ENCODE data around the gene TGFBR3.
"Not testable (repeated sequence)": the region's sequence is repeated elsewhere in the genome, so short reads cannot be mapped to it uniquely, and the experiment has no call there.

The TGFBR3 gene

DNA sequence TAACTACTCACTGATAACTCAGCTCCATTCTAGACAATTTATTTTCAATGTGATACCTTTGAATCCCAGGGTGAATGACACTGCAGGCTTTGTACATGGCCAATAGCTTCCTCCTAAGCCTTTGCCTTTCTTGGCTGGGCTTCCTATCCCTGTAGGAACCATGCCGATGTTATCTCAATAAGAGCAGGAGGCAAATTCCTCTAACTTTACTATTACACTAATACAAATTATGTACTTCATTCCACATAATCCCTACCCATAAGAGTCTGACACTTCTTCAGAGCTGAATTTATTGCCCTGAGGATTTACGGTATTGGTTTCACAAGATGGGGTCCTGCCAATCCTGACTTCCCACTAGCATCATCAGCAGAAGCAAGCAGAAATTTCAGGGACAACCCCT lies 14.0 kb downstream of the TGFBR3 start:
- H3K27me3 Mint-ChIP-seq = no peaks in the 10 kb centered on the region
- peaks cover 65% of the 10 kb centered on the region for H3K4me1 Mint-ChIP-seq (ENCODE audit: low read depth)
- H3K9me3 Mint-ChIP-seq = no peaks in the 10 kb centered on the region
- no peak overlapping the region for H3K4me3 Mint-ChIP-seq
- H3K27ac Mint-ChIP-seq = no peak overlapping the region
- H3K36me3 Mint-ChIP-seq (ENCODE audit: low read depth) = no peaks in the 10 kb centered on the region

GRCh38 chr1:91870322-91870721 lies 15.6 kb downstream of the TGFBR3 start:
- Mint-ChIP-seq H3K4me3 (no peak overlapping the region), H3K4me1 (ENCODE audit: low read depth) (peaks cover 49% of the 10 kb centered on the region), H3K27me3 (no peaks in the 10 kb centered on the region), H3K27ac (peak overlapping the region; percentile 38), H3K36me3 (ENCODE audit: low read depth) (no peaks in the 10 kb centered on the region), H3K9me3 (no peaks in the 10 kb centered on the region)

DNA sequence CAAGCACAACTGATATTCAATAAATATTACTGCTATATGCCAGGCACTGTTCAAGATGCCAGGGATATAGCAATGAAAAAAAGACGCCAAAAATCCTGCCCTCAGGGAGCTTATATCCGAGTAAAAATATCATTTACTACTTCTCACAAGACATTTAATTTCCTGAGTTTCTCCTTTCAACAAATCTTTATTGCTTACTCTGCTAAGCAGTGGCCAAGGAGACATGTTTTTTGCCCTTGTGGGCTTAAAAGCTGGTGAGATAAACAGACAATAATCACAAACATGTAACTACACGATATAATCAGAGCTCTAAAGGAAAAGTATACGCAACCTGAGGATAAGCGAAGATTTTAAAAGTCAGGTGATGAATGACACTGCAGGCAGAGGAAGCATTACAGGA lies 19.5 kb downstream of the TGFBR3 start:
- no peak overlapping the region for H3K4me3 Mint-ChIP-seq
- H3K27ac Mint-ChIP-seq = peak overlapping the region; percentile 21
- H3K4me1 Mint-ChIP-seq (ENCODE audit: low read depth) = peaks cover 12% of the 10 kb centered on the region
- H3K9me3 Mint-ChIP-seq = no peaks in the 10 kb centered on the region
- H3K36me3 Mint-ChIP-seq (ENCODE audit: low read depth) = no peaks in the 10 kb centered on the region
- H3K27me3 Mint-ChIP-seq = no peaks in the 10 kb centered on the region

GRCh38 chr1:91864017-91864700 lies 21.8 kb downstream of the TGFBR3 start:
- Mint-ChIP-seq H3K27ac (no peak overlapping the region), H3K4me3 (no peak overlapping the region)

DNA sequence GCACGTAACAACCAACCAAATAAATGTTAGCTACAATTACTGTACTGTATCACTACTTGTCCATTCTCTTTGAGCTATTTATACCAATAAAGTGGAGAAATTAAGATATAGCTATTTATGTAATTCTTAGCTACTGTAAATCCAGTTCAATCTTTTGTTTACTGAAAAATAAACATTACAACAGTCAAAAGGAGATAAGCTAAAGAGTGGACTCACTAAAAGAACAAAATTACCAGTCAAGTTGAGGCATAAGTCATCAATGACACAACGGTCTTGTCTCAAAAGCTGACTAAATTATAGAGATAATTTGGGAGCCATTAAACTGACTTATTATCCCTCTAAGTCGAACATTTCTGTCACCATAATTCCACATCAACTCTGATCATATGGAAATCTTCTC lies 22.5 kb downstream of the TGFBR3 start:
- Mint-ChIP-seq H3K4me3 (no peak overlapping the region), H3K36me3 (ENCODE audit: low read depth) (peaks cover 8% of the 10 kb centered on the region), H3K9me3 (no peaks in the 10 kb centered on the region), H3K27me3 (no peaks in the 10 kb centered on the region), H3K27ac (no peak overlapping the region), H3K4me1 (ENCODE audit: low read depth) (no peaks in the 10 kb centered on the region)

More at GRCh38 chr1:91864017-91864700, 21.8 kb downstream of the TGFBR3 start:
- H3K36me3 Mint-ChIP-seq (ENCODE audit: low read depth) = peaks cover 8% of the 10 kb centered on the region
- no peaks in the 10 kb centered on the region for H3K27me3 Mint-ChIP-seq
- H3K4me1 Mint-ChIP-seq (ENCODE audit: low read depth) = no peaks in the 10 kb centered on the region
- no peaks in the 10 kb centered on the region for H3K9me3 Mint-ChIP-seq

- Mint-ChIP-seq H3K27ac (no peak overlapping the region), H3K27me3 (no peaks in the 10 kb centered on the region), H3K4me3 (no peak overlapping the region), H3K9me3 (no peaks in the 10 kb centered on the region), H3K4me1 (ENCODE audit: low read depth) (no peaks in the 10 kb centered on the region), H3K36me3 (ENCODE audit: low read depth) (peaks cover 8% of the 10 kb centered on the region)
These were observed 23.8 kb downstream of the TGFBR3 start for GRCh38 chr1:91862120-91862519.

DNA sequence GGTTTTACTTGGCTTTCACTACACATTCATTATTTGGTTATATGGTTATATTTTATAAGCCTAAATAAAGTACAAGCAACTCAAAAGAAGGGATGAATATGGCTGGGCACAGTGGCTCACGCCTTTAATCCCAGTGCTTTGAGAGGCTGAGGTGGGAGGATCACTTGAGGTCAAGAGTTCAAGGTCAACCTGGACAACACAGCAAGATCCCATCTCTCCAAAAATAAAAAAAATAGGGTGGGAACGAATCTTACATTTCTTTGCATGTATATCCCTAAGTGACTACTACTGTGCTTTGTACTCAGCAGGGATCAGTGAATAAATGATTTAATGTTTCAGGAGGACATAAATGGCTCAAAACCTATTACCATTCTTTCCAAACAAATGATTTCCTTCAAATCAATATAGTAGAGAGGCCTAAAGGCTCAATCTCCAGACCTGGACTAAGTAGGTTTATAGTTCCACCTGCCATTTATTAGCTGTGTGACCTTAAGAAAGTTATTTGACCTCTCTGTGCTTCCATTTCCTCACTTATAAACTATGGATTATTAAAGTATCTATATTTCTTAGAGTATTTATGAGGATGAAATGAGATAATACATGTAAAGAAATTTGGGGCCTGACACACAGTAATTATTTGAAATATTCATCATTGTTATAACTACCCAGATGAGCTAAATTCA lies 28.3 kb downstream of the TGFBR3 start:
- Mint-ChIP-seq H3K9me3 (peaks cover 4% of the 10 kb centered on the region), H3K27me3 (no peaks in the 10 kb centered on the region), H3K4me3 (no peak overlapping the region), H3K36me3 (ENCODE audit: low read depth) (peaks cover 12% of the 10 kb centered on the region), H3K4me1 (ENCODE audit: low read depth) (no peaks in the 10 kb centered on the region), H3K27ac (no peak overlapping the region)

GRCh38 chr1:91856996-91857395 lies 29.0 kb downstream of the TGFBR3 start:
- H3K27ac Mint-ChIP-seq = no peak overlapping the region
- no peaks in the 10 kb centered on the region for H3K4me1 Mint-ChIP-seq (ENCODE audit: low read depth)
- H3K36me3 Mint-ChIP-seq (ENCODE audit: low read depth) = peaks cover 12% of the 10 kb centered on the region
- no peaks in the 10 kb centered on the region for H3K27me3 Mint-ChIP-seq
- H3K4me3 Mint-ChIP-seq = no peak overlapping the region
- H3K9me3 Mint-ChIP-seq = peaks cover 4% of the 10 kb centered on the region

DNA sequence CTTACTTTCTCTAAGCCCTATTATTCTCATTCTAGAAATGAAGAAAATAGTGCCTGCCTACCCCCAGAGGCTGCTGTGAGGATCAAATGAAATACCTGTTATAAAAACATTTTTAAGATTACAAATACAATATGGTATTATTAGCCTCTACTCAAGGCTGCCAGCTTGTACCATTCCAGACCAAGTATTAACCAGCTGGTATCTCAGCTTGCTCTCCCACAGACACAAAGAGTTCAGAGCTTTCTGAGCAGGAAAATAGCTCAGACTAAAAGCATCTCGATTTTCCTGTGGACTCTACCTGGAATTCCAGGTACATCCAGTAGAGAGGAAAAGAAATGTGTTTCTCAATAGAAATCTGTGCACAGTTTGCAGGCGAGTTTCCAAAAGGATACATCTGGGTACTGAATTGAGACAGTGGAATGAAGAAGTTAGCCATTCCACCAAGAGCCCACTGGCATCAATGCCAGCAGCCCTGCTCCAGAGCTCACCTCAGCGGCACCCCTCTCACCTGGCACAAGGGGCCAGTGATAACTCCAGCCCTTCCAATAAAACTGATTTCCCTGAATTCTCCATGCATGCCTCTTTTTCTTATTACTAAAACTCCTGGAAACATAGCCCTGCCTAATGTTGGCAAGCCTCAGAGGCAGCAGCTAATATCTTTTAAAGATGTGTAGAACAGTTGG lies 31.0 kb downstream of the TGFBR3 start:
- Mint-ChIP-seq H3K27ac (no peak overlapping the region), H3K4me1 (ENCODE audit: low read depth) (no peaks in the 10 kb centered on the region), H3K4me3 (no peak overlapping the region), H3K9me3 (peaks cover 4% of the 10 kb centered on the region), H3K27me3 (no peaks in the 10 kb centered on the region), H3K36me3 (ENCODE audit: low read depth) (peaks cover 6% of the 10 kb centered on the region)

DNA sequence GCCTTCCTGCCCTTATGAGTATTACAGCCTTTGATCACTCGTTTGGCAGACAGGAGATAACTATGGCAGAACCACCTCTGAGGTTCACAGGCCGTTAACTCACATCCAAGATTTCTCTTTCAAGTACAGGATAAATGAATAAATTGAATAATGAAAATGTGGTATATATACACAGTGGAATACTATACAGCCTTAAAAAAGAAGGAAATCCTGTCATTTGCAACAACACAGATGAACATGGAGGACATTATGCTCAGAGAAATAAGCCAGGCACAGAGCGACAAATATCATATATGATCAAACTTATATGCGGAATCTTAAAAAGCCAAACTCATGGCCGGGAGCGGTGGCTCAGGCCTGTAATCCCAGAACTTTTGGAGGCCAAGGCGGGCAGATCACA lies 32.6 kb downstream of the TGFBR3 start:
- peaks cover 4% of the 10 kb centered on the region for H3K36me3 Mint-ChIP-seq (ENCODE audit: low read depth)
- H3K27me3 Mint-ChIP-seq = no peaks in the 10 kb centered on the region
- no peak overlapping the region for H3K27ac Mint-ChIP-seq
- no peaks in the 10 kb centered on the region for H3K4me1 Mint-ChIP-seq (ENCODE audit: low read depth)
- H3K9me3 Mint-ChIP-seq = peaks cover 4% of the 10 kb centered on the region
- H3K4me3 Mint-ChIP-seq = no peak overlapping the region

GRCh38 chr1:91852011-91852410 lies 33.9 kb downstream of the TGFBR3 start:
- not testable (repeated sequence) for H3K36me3 Mint-ChIP-seq (ENCODE audit: low read depth); H3K9me3 Mint-ChIP-seq; H3K27me3 Mint-ChIP-seq; H3K4me1 Mint-ChIP-seq (ENCODE audit: low read depth); H3K4me3 Mint-ChIP-seq; H3K27ac Mint-ChIP-seq

- peaks cover 4% of the 10 kb centered on the region for H3K36me3 Mint-ChIP-seq (ENCODE audit: low read depth)
- H3K27ac Mint-ChIP-seq = no peak overlapping the region
- no peaks in the 10 kb centered on the region for H3K27me3 Mint-ChIP-seq
- H3K9me3 Mint-ChIP-seq = peaks cover 4% of the 10 kb centered on the region
- no peak overlapping the region for H3K4me3 Mint-ChIP-seq
- H3K4me1 Mint-ChIP-seq (ENCODE audit: low read depth) = no peaks in the 10 kb centered on the region
These were observed 34.6 kb downstream of the TGFBR3 start for GRCh38 chr1:91851130-91852010.

DNA sequence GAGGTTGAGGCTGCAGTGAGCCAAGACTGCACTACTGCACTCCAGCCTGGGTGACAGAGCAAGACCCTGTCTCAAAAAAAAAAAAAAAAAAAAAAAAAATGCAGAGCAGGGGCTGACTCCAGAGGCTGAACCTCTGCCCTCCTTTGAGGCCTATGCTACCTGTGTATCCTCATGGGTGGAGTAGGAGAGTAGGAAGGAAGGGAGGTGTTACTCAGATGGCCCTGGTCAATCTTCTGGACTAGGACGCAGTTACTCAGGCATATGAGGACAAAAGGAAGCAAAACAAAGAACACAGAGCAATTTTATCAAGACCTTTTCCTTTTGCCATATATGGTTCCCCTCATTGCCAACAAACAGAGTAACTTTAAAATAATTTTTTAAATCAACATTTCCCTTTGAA lies 35.2 kb downstream of the TGFBR3 start:
- H3K27me3 Mint-ChIP-seq = no peaks in the 10 kb centered on the region
- no peaks in the 10 kb centered on the region for H3K4me1 Mint-ChIP-seq (ENCODE audit: low read depth)
- H3K4me3 Mint-ChIP-seq = no peak overlapping the region
- H3K27ac Mint-ChIP-seq = no peak overlapping the region
- peaks cover 4% of the 10 kb centered on the region for H3K36me3 Mint-ChIP-seq (ENCODE audit: low read depth)
- peaks cover 4% of the 10 kb centered on the region for H3K9me3 Mint-ChIP-seq

DNA sequence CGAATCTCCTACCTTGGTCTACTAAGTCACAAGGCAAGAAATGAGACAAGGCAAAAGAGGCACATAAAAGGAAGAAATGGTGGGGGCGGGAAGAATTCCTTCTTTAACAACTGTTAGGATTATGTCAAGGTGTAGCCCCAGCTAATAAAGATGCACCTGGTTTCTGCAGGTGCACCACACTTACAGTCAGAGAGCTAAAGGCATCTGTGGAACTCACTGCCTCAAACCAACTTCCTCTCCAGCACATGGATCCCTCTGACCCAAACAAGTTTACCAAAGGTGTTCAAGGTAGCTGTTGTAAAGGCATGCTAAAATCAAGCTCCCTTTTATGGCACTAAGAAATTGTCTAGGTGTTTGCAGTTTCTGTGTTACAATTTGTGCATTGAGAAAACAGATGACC lies 38.1 kb downstream of the TGFBR3 start:
- no peaks in the 10 kb centered on the region for H3K36me3 Mint-ChIP-seq (ENCODE audit: low read depth)
- no peak overlapping the region for H3K27ac Mint-ChIP-seq
- H3K4me1 Mint-ChIP-seq (ENCODE audit: low read depth) = no peaks in the 10 kb centered on the region
- H3K4me3 Mint-ChIP-seq = no peak overlapping the region
- peaks cover 3% of the 10 kb centered on the region for H3K9me3 Mint-ChIP-seq
- H3K27me3 Mint-ChIP-seq = peaks cover 5% of the 10 kb centered on the region

DNA sequence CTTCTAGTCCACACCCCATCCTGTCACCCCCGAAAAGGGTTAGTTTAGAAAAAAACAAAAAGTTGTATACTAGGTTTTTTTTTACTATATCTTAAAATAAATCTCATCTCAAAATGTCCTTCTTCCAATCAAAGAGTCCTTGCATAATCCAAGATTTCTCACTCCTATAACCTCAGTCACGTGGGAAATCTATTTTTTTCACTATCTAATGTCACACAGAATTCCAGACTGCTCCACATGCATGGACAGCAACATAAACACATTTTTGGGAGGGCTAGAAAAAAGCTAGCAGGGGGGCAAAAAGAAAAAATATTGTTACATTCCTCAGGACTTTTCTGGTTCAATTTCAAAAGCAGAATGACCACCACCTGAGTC lies 39.3 kb downstream of the TGFBR3 start:
- no peak overlapping the region for H3K4me3 Mint-ChIP-seq
- H3K36me3 Mint-ChIP-seq (ENCODE audit: low read depth) = no peaks in the 10 kb centered on the region
- H3K27ac Mint-ChIP-seq = no peak overlapping the region
- H3K27me3 Mint-ChIP-seq = peaks cover 5% of the 10 kb centered on the region
- peaks cover 8% of the 10 kb centered on the region for H3K4me1 Mint-ChIP-seq (ENCODE audit: low read depth)
- H3K9me3 Mint-ChIP-seq = peaks cover 3% of the 10 kb centered on the region

All from stimulated activated naive CD8-positive, alpha-beta T cell treated with anti-CD3 and anti-CD28 coated beads, Interleukin-15, Interleukin-2, amounts not matched to agents 100 ng/mL and 50 ng/mL, for 24 hours (primary cell).